ENCODE data around the gene GALNT16. TPM values are rescaled to one million over a fixed set of nuclear protein-coding genes. Genes with fewer than 3 reads are reported as not detected.

The GALNT16 gene
- total RNA-seq, 1 donor from 2014 or later: 3.5 TPM

DNA sequence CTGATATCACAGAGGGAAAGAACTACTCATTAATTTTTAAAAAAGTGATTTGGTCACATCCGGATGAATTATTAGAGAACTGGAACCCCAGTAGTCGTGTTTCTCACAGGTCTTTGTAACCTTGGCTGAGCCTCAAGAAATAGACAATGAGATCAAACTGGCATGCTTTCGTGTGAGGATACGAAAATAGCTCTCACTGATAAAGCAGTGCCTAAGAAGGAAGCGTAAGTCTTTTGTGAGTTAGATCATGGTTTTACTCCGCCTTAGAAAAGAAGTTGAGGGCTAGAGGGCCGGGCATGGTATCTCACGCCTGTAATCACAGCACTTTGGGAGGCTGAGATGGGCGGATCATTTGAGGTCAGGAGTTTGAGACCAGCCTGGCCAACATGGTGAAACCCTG, 33.8 kb upstream of the GALNT16 start:
- TF ChIP-seq EZH2phosphoT487 (IDR thresholded peaks at IDR 0.05): no peak
- TF ChIP-seq, protein P1, sequence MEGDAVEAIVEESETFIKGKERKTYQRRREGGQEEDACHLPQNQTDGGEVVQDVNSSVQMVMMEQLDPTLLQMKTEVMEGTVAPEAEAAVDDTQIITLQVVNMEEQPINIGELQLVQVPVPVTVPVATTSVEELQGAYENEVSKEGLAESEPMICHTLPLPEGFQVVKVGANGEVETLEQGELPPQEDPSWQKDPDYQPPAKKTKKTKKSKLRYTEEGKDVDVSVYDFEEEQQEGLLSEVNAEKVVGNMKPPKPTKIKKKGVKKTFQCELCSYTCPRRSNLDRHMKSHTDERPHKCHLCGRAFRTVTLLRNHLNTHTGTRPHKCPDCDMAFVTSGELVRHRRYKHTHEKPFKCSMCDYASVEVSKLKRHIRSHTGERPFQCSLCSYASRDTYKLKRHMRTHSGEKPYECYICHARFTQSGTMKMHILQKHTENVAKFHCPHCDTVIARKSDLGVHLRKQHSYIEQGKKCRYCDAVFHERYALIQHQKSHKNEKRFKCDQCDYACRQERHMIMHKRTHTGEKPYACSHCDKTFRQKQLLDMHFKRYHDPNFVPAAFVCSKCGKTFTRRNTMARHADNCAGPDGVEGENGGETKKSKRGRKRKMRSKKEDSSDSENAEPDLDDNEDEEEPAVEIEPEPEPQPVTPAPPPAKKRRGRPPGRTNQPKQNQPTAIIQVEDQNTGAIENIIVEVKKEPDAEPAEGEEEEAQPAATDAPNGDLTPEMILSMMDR (IDR thresholded peaks at IDR 0.05): no peak
- TF ChIP-seq EZH2 (IDR thresholded peaks at IDR 0.05): no peak
- no peaks in the 10 kb centered on the region for H3F3A ChIP-seq (ENCODE audit: low read depth)
- no peaks in the 10 kb centered on the region for H3K4me1 ChIP-seq
- H3K79me2 ChIP-seq (ENCODE audit: low read depth): no peaks in the 10 kb centered on the region
- H3K36me3 ChIP-seq: no peaks in the 10 kb centered on the region
- no peaks in the 10 kb centered on the region for H3K9me3 ChIP-seq (ENCODE audit: low read depth)
- no peak for DNase-seq (ENCODE audit: low spot score)
- no peak overlapping the region for H3K27ac ChIP-seq
- H3K4me2 ChIP-seq: no peak overlapping the region
- no peaks in the 10 kb centered on the region for H3K27me3 ChIP-seq
- no peak overlapping the region for H3K9ac ChIP-seq
- Mint-ChIP-seq H3K27me3 (ENCODE audit: insufficient read depth, low read depth) (no peaks in the 10 kb centered on the region), H3K36me3 (peaks cover 10% of the 10 kb centered on the region), H3K4me3 (no peak overlapping the region), H3K9me3 (no peaks in the 10 kb centered on the region), H3K4me1 (peaks cover 2% of the 10 kb centered on the region), H3K27ac (no peak overlapping the region)
- no peaks in the 10 kb centered on the region for H4K20me1 ChIP-seq (ENCODE audit: low read depth)
- no peak overlapping the region for H3K4me3 ChIP-seq
- no peak overlapping the region for H2AFZ ChIP-seq (replicated peaks)

DNA sequence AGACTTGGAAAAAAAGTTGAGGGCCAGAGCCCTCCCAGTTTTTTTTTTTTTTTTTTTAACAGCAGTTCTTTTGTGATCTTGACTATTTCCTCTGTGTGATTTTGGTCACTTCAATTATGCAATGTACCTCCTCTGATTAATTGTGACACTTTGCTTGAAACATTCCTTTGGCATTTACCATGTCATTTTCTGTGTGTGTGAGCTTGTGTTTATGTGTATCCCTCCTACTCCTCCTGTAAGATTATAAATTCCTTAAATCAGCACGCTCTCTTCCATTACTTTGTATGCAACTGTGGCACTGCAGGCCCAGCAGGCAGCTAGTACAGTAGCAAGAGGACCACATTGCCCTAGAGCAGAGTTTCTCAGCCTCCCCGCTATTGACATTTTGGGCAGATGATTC, 33.2 kb upstream of the GALNT16 start:
- Histone ChIP-seq H3K9ac (no peak overlapping the region), H3K4me1 (no peaks in the 10 kb centered on the region), H3K4me2 (no peak overlapping the region), H2AFZ (replicated peaks) (no peak overlapping the region), H3K4me3 (no peak overlapping the region), H3K27ac (no peak overlapping the region), H4K20me1 (ENCODE audit: low read depth) (no peaks in the 10 kb centered on the region), H3K9me3 (ENCODE audit: low read depth) (no peaks in the 10 kb centered on the region), H3K27me3 (no peaks in the 10 kb centered on the region), H3K79me2 (ENCODE audit: low read depth) (no peaks in the 10 kb centered on the region), H3F3A (ENCODE audit: low read depth) (no peaks in the 10 kb centered on the region), H3K36me3 (no peaks in the 10 kb centered on the region)
- TF ChIP-seq, protein P1 (IDR thresholded peaks at IDR 0.05): no peak
- no peak for TF ChIP-seq EZH2phosphoT487 (IDR thresholded peaks at IDR 0.05)
- no peak for TF ChIP-seq EZH2 (IDR thresholded peaks at IDR 0.05)
- Mint-ChIP-seq H3K36me3 (peaks cover 12% of the 10 kb centered on the region), H3K9me3 (no peaks in the 10 kb centered on the region), H3K27me3 (ENCODE audit: insufficient read depth, low read depth) (no peaks in the 10 kb centered on the region), H3K27ac (no peak overlapping the region), H3K4me3 (no peak overlapping the region), H3K4me1 (peaks cover 2% of the 10 kb centered on the region)
- no peak for DNase-seq (ENCODE audit: low spot score)

DNA sequence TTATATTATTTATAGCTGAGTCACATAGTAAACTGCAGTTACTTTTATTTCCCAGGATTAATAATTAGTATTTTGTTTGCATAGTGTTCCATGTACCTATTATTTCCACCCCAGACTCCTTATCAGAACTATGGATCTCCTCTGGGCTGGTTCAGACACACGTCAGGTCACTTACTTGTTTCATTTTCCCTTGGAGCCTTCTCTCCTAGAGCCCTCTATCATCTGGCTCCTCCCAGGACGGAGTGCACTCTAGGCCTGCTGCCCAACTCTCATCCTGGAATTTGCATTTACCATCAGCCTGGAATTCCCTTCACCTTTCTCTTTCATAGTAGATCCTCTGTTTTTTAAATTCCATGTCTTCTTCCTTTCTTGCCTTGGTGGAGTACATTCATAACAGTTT, 28.5 kb upstream of the GALNT16 start:
- no peaks in the 10 kb centered on the region for H3K36me3 ChIP-seq
- no peak for DNase-seq (ENCODE audit: low spot score)
- H3K9ac ChIP-seq: no peak overlapping the region
- H4K20me1 ChIP-seq (ENCODE audit: low read depth): no peaks in the 10 kb centered on the region
- H2AFZ ChIP-seq (replicated peaks): no peak overlapping the region
- no peak overlapping the region for H3K4me3 ChIP-seq
- H3K4me1 ChIP-seq: no peaks in the 10 kb centered on the region
- no peaks in the 10 kb centered on the region for H3K79me2 ChIP-seq (ENCODE audit: low read depth)
- H3K4me2 ChIP-seq: no peak overlapping the region
- Mint-ChIP-seq H3K4me3 (no peak overlapping the region), H3K27ac (no peak overlapping the region), H3K27me3 (ENCODE audit: insufficient read depth, low read depth) (no peaks in the 10 kb centered on the region), H3K4me1 (peaks cover 2% of the 10 kb centered on the region), H3K9me3 (no peaks in the 10 kb centered on the region), H3K36me3 (peaks cover 14% of the 10 kb centered on the region)
- H3K9me3 ChIP-seq (ENCODE audit: low read depth): no peaks in the 10 kb centered on the region
- H3F3A ChIP-seq (ENCODE audit: low read depth): no peaks in the 10 kb centered on the region
- H3K27ac ChIP-seq: no peak overlapping the region
- no peaks in the 10 kb centered on the region for H3K27me3 ChIP-seq
- TF ChIP-seq EZH2phosphoT487 (IDR thresholded peaks at IDR 0.05) (no peak), EZH2 (IDR thresholded peaks at IDR 0.05) (no peak)
- TF ChIP-seq, protein P1 (IDR thresholded peaks at IDR 0.05): no peak
